ENCODE measurements around the gene SLITRK5. TPM values are rescaled to one million over a fixed set of nuclear protein-coding genes. Genes with fewer than 3 reads are reported as not detected.

SLITRK5 gene
- total RNA-seq, 1 experiment from 2014 or later: 0.43 TPM

- no peak for DNase-seq (ENCODE audit: low spot score)
Observed at GRCh38 chr13:87712012-87712411, 40.8 kb downstream of the SLITRK5 start.
